ENCODE results near the gene TCF4. TPM values are rescaled to one million over a fixed set of nuclear protein-coding genes. Genes with fewer than 3 reads are reported as not detected.
A peak's percentile ranks its signal among the peaks of the same experiment; 100 is the strongest.

The TCF4 gene
- total RNA-seq, 1 experiment from 2014 or later, result 104 TPM

DNA sequence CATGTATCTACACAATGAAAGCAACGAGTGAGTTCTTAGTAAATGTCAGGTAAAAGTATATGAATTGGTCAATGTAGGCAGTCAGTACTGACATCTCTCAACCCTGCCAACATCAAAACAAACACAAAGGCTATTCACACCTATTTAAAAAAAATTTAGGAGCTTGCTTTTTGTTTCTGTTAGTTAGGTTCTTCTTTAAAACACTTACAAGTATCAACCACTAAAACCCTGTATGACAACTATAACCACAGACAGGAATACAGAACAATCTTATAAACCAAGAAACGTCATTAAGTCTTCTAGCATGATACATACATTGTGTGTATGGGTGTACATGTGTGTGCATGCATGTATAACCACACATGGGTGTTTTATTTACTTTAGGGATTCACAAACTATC, 131.0 kb downstream of the TCF4 start (continued):
- TF ChIP-seq, protein P1, sequence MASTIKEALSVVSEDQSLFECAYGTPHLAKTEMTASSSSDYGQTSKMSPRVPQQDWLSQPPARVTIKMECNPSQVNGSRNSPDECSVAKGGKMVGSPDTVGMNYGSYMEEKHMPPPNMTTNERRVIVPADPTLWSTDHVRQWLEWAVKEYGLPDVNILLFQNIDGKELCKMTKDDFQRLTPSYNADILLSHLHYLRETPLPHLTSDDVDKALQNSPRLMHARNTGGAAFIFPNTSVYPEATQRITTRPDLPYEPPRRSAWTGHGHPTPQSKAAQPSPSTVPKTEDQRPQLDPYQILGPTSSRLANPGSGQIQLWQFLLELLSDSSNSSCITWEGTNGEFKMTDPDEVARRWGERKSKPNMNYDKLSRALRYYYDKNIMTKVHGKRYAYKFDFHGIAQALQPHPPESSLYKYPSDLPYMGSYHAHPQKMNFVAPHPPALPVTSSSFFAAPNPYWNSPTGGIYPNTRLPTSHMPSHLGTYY (CRISPR knock-in tag; IDR thresholded peaks at IDR 0.05), result no peak
- no peak for TF ChIP-seq CDX4 (CRISPR knock-in tag; IDR thresholded peaks at IDR 0.05; ENCODE audit: borderline replicate concordance)
- no peak for TF ChIP-seq GTF2I (CRISPR knock-in tag; conservative IDR thresholded peaks at IDR 0.05)
- no peak for TF ChIP-seq NR1H2 (CRISPR knock-in tag; IDR thresholded peaks at IDR 0.05)
- TF ChIP-seq GABPB1 (CRISPR knock-in tag; IDR thresholded peaks at IDR 0.05), result no peak
- TF ChIP-seq, protein P2, sequence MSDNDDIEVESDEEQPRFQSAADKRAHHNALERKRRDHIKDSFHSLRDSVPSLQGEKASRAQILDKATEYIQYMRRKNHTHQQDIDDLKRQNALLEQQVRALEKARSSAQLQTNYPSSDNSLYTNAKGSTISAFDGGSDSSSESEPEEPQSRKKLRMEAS (CRISPR knock-in tag; IDR thresholded peaks at IDR 0.05), result no peak

- Mint-ChIP-seq H3K9me3 (no peaks in the 10 kb centered on the region), H3K27ac (peak overlapping the region; percentile 83), H3K27me3 (ENCODE audit: low read depth) (no peaks in the 10 kb centered on the region), H3K36me3 (0 out of 2 replicates have a peak, but pooled peaks cover 9% of the 10 kb centered on the region), H3K4me3 (no peak overlapping the region), H3K4me1 (peaks cover 73% of the 10 kb centered on the region)
- TF ChIP-seq FOXP1 (CRISPR knock-in tag; IDR thresholded peaks at IDR 0.05; ENCODE audit: borderline replicate concordance), result no peak
- TF ChIP-seq RELA (CRISPR knock-in tag; IDR thresholded peaks at IDR 0.05; ENCODE audit: borderline replicate concordance), result no peak
- TF ChIP-seq, protein P3, sequence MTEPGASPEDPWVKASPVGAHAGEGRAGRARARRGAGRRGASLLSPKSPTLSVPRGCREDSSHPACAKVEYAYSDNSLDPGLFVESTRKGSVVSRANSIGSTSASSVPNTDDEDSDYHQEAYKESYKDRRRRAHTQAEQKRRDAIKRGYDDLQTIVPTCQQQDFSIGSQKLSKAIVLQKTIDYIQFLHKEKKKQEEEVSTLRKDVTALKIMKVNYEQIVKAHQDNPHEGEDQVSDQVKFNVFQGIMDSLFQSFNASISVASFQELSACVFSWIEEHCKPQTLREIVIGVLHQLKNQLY (CRISPR knock-in tag; IDR thresholded peaks at IDR 0.05), result no peak
- TF ChIP-seq NFYB (CRISPR knock-in tag; conservative IDR thresholded peaks at IDR 0.05; ENCODE audit: low read depth), result no peak
- TF ChIP-seq CDX4 (CRISPR knock-in tag; IDR thresholded peaks at IDR 0.05; ENCODE audit: borderline replicate concordance), result no peak
- no peak for TF ChIP-seq ZNF317 (CRISPR knock-in tag; IDR thresholded peaks at IDR 0.05; ENCODE audit: borderline replicate concordance, low read depth)
- no peak for TF ChIP-seq JUN (CRISPR knock-in tag; IDR thresholded peaks at IDR 0.05)
- TF ChIP-seq TP53 (CRISPR knock-in tag; IDR thresholded peaks at IDR 0.05), result no peak
- TF ChIP-seq, protein P4, sequence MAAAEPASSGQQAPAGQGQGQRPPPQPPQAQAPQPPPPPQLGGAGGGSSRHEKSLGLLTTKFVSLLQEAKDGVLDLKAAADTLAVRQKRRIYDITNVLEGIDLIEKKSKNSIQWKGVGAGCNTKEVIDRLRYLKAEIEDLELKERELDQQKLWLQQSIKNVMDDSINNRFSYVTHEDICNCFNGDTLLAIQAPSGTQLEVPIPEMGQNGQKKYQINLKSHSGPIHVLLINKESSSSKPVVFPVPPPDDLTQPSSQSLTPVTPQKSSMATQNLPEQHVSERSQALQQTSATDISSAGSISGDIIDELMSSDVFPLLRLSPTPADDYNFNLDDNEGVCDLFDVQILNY (CRISPR knock-in tag; IDR thresholded peaks at IDR 0.05), result no peak
- CTCF ChIA-PET, result interaction anchor here (0.8 to 1.5 kb wide), 3 partner anchors 9 to 31 kb away, joined by 3 to 4 read pairs (median 4); no protein-coding TSS in a partner anchor
- POLR2A ChIA-PET, result interaction anchor here (0.7 kb wide), 1 partner anchor 155 kb away, joined by 4 read pairs; no protein-coding TSS in a partner anchor
- DNase-seq (ENCODE audit: low spot score) (no peak), ATAC-seq (no peak)
These were observed 132.1 kb downstream of the TCF4 start for GRCh38 chr18:55455938-55456337.

DNA sequence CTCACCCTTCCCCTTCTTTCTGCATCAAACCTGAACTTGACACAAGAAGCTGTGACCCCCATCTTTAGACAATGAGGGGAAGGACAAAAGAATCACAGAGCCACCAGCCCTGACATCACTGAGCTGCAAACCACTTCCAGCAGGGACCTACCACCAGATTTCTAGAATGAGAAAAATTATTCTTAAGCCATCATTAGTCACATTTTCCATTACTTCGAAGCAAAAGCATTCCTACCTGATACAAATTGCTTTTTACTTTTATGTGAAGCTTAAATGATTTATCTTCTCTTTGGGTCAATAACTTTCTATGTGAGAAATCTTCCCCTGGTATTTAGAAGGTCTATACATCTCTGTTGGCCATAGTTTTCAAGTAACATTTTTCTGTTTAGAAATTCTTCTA, 134.8 kb downstream of the TCF4 start:
- Mint-ChIP-seq H3K36me3 (0 out of 2 replicates have a peak, but pooled peaks cover 5% of the 10 kb centered on the region), H3K4me3 (no peak overlapping the region), H3K27me3 (ENCODE audit: low read depth) (no peaks in the 10 kb centered on the region), H3K9me3 (no peaks in the 10 kb centered on the region), H3K27ac (peak overlapping the region; percentile 68), H3K4me1 (peaks cover 71% of the 10 kb centered on the region)
- TF ChIP-seq ZNF263 (CRISPR knock-in tag; IDR thresholded peaks at IDR 0.05; ENCODE audit: low read depth), result no peak
- no peak for DNase-seq (ENCODE audit: low spot score)
- POLR2A ChIA-PET, result no interaction called here
- ATAC-seq, result no peak
- CTCF ChIA-PET, result interaction anchor here (1.3 kb wide), 1 partner anchor 13 kb away, joined by 4 read pairs; no protein-coding TSS in a partner anchor

GRCh38 chr18:55452123-55452611, 135.8 kb downstream of the TCF4 start:
- POLR2A ChIA-PET, result no interaction called here
- Mint-ChIP-seq H3K9me3 (no peaks in the 10 kb centered on the region), H3K36me3 (peaks cover 7% of the 10 kb centered on the region), H3K4me1 (peaks cover 68% of the 10 kb centered on the region), H3K27ac (peak overlapping the region; percentile 80; the same call in 1 of the 2 replicates), H3K27me3 (ENCODE audit: low read depth) (no peaks in the 10 kb centered on the region), H3K4me3 (no peak overlapping the region)
- DNase-seq (ENCODE audit: low spot score), result no peak
- ATAC-seq, result no peak
- CTCF ChIA-PET, result interaction anchor here (1.3 kb wide), 1 partner anchor 14 kb away, joined by 4 read pairs; no protein-coding TSS in a partner anchor
- no peak for TF ChIP-seq EMX1 (CRISPR knock-in tag; IDR thresholded peaks at IDR 0.05)
- no peak for TF ChIP-seq SMAD4 (CRISPR knock-in tag; IDR thresholded peaks at IDR 0.05)
- no peak for TF ChIP-seq ZNF219 (CRISPR knock-in tag; IDR thresholded peaks at IDR 0.05; ENCODE audit: borderline replicate concordance)
- no peak for TF ChIP-seq ZBTB21 (CRISPR knock-in tag; IDR thresholded peaks at IDR 0.05; ENCODE audit: borderline replicate concordance)
- TF ChIP-seq NR3C1 (CRISPR knock-in tag; conservative IDR thresholded peaks at IDR 0.05; ENCODE audit: low read depth), result no peak
- no peak for TF ChIP-seq ETV6 (CRISPR knock-in tag; IDR thresholded peaks at IDR 0.05)
- no peak for TF ChIP-seq SMAD3 (CRISPR knock-in tag; IDR thresholded peaks at IDR 0.05; ENCODE audit: borderline replicate concordance)
- no peak for TF ChIP-seq SP1 (CRISPR knock-in tag; conservative IDR thresholded peaks at IDR 0.05)
- no peak for TF ChIP-seq E2F1 (CRISPR knock-in tag; IDR thresholded peaks at IDR 0.05)
- TF ChIP-seq ZNF232 (CRISPR knock-in tag; IDR thresholded peaks at IDR 0.05), result no peak
- TF ChIP-seq NFYB (CRISPR knock-in tag; conservative IDR thresholded peaks at IDR 0.05; ENCODE audit: low read depth), result no peak
- no peak for TF ChIP-seq FOXJ3 (CRISPR knock-in tag; IDR thresholded peaks at IDR 0.05; ENCODE audit: borderline replicate concordance)

All from WTC11 (cell line).